Stimulated activated CD8-positive, alpha-beta memory T cell treated with anti-CD3 and anti-CD28 coated beads, Interleukin-15, amount 100 ng/mL, for 24 hours (primary cell): ENCODE measurements around the gene TNFAIP8.

ENCODE experiments used
- DNase-seq: peaks from one replicate; pipeline ENCODE4 v3.0.0-alpha.2; 2020; ENCODE audit warnings: low read depth

TNFAIP8 gene

GRCh38 chr5:119328753-119329602, 26.8 kb upstream of the TNFAIP8 start:
- DNase-seq = no peak

GRCh38 chr5:119329666-119330065, 26.2 kb upstream of the TNFAIP8 start:
- no peak for DNase-seq

GRCh38 chr5:119330367-119331183, 25.2 kb upstream of the TNFAIP8 start:
- DNase-seq = no peak

- DNase-seq = no peak
Measured at GRCh38 chr5:119331566-119332095, 24.2 kb upstream of the TNFAIP8 start.

- DNase-seq = no peak
Measured at GRCh38 chr5:119332208-119332607, 23.6 kb upstream of the TNFAIP8 start.

GRCh38 chr5:119332978-119333401, 22.8 kb upstream of the TNFAIP8 start:
- no peak for DNase-seq

GRCh38 chr5:119333421-119333851, 22.4 kb upstream of the TNFAIP8 start:
- no peak for DNase-seq

GRCh38 chr5:119335261-119335677, 20.6 kb upstream of the TNFAIP8 start:
- DNase-seq = no peak

GRCh38 chr5:119336262-119336661, 19.6 kb upstream of the TNFAIP8 start:
- DNase-seq = no peak

- no peak for DNase-seq
Measured at GRCh38 chr5:119336845-119337580, 18.8 kb upstream of the TNFAIP8 start.

GRCh38 chr5:119338326-119338946, 17.4 kb upstream of the TNFAIP8 start:
- DNase-seq = no peak

GRCh38 chr5:119339344-119339743, 16.5 kb upstream of the TNFAIP8 start:
- no peak for DNase-seq

GRCh38 chr5:119339965-119340364, 15.9 kb upstream of the TNFAIP8 start:
- no peak for DNase-seq

- DNase-seq = no peak
Measured at GRCh38 chr5:119340597-119341218, 15.1 kb upstream of the TNFAIP8 start.

- no peak for DNase-seq
Measured at GRCh38 chr5:119341452-119342349, 14.1 kb upstream of the TNFAIP8 start.

GRCh38 chr5:119342406-119342805, 13.4 kb upstream of the TNFAIP8 start:
- DNase-seq = no peak

GRCh38 chr5:119343052-119343451, 12.8 kb upstream of the TNFAIP8 start:
- DNase-seq = no peak

GRCh38 chr5:119343766-119344165, 12.1 kb upstream of the TNFAIP8 start:
- no peak for DNase-seq

- DNase-seq = no peak
Measured at GRCh38 chr5:119344231-119344630, 11.6 kb upstream of the TNFAIP8 start.

- no peak for DNase-seq
Measured at GRCh38 chr5:119345861-119346260, 10.0 kb upstream of the TNFAIP8 start.
